Esophagus squamous epithelium (tissue), 5 donors: ENCODE measurements around the gene ANKUB1. TPM values are rescaled to one million over a fixed set of nuclear protein-coding genes. Genes with fewer than 3 reads are reported as not detected.
A peak's percentile ranks its signal among the peaks of the same experiment; 100 is the strongest.

Source experiments
- DNase-seq: peaks from one replicate; lab custom pipeline; 2025; lab: John Stamatoyannopoulos, UW
- H3K27ac ChIP-seq, 4 donors: fragments of 200-600 bp; sonication (generic); one replicate each; pipeline ENCODE4 v1.5.1; 2016 to 2019; ENCODE audit warnings: mild to moderate bottlenecking in 1 of 4
- H3K27me3 ChIP-seq, 4 donors: fragments of 200-600 bp; sonication (generic); 1 replicate in 3 of 4; 2 replicates in 1 of 4; pipeline versions ENCODE4 v1.5.1 to v1.6.0; 2017 to 2021; ENCODE audit warnings: antibody characterized with exemption in 1 of 4
- H3K36me3 ChIP-seq, 3 donors: fragments of 200-600 bp; sonication (generic); one replicate each; pipeline ENCODE4 v1.5.1; 2016 to 2019
- H3K4me1 ChIP-seq, 3 donors: fragments of 200-600 bp; sonication (generic); one replicate each; pipeline ENCODE4 v1.5.1; 2017 to 2019
- H3K4me3 ChIP-seq, 4 donors: fragments of 200-600 bp; sonication (generic); 1 replicate in 3 of 4; 2 replicates in 1 of 4; pipeline ENCODE4 v1.5.1; 2016 to 2019; ENCODE audit warnings: mild to moderate bottlenecking in 2 of 4, moderate library complexity in 1 of 4
- H3K9me3 ChIP-seq, 3 donors: fragments of 200-600 bp; sonication (generic); one replicate each; pipeline ENCODE4 v1.5.1; 2016 to 2019
- CTCF ChIP-seq, 6 experiments: fragments of 450-650 bp in 4 of 6; fragments of 200-600 bp in 2 of 6; sonication (generic) in 2 of 6; IDR thresholded peaks; one replicate each; pipeline ENCODE4 v1.5.1; 2016 to 2019; ENCODE audit warnings: antibody characterized with exemption in 6 of 6, mild to moderate bottlenecking in 4 of 6, moderate library complexity in 4 of 6
- POLR2A ChIP-seq, 4 donors: fragments of 450-650 bp; IDR thresholded peaks; one replicate each; pipeline ENCODE4 v1.6.1; 2017; ENCODE audit warnings: antibody characterized with exemption in 4 of 4, mild to moderate bottlenecking in 4 of 4, moderate library complexity in 3 of 4
- WGBS, 2 donors: methylation state at CpG; one replicate each; pipeline ENCODE4 v1.1.5; 2018; 5-methylcytosine and 5-hydroxymethylcytosine counted together
- intact Hi-C: fragments of 100-400 bp; cut with DNase I; formaldehyde crosslinking; loops from one replicate; pipeline ENCODE4 v1.15.0; 2022
- total RNA-seq, 4 donors: library from RNA; depleted of rRNA; stranded (reverse); fragments of >200 nt; gene quantifications; one replicate each; pipeline ENCODE4 v1.1.0, GENCODE V29; 2016
- donor health status: DM: yes; HTN: yes; CAD: no.

ANKUB1 gene
- total RNA-seq, 4 donors from 2014 or later, result not detected

GRCh38 chr3:149812165-149812605, 19.8 kb upstream of the ANKUB1 start:
- intact Hi-C loops, result no loop called here
- H3K9me3 ChIP-seq, result no peaks in the 10 kb centered on the region
- H3K27me3 ChIP-seq, result no peaks in the 10 kb centered on the region
- H3K4me3 ChIP-seq, result peak overlapping the region; percentile 68 to 94 (median 78)
- H3K27ac ChIP-seq, result peak overlapping the region; percentile 94 to 100 (median 99)
- H3K4me1 ChIP-seq, result peaks cover 17 to 65% (median 26%) of the 10 kb centered on the region in 3 donors
- no peaks in the 10 kb centered on the region for H3K36me3 ChIP-seq
- 15 to 43% methylated on average over 3 to 12 of the region's 13 CpGs for WGBS, 2 donors
- DNase-seq, result no peak
- TF ChIP-seq CTCF (IDR thresholded peaks at IDR 0.05) (no peak), POLR2A (IDR thresholded peaks at IDR 0.05) (no peak)

GRCh38 chr3:149810846-149811245, 18.5 kb upstream of the ANKUB1 start:
- H3K36me3 ChIP-seq, result no peaks in the 10 kb centered on the region
- H3K9me3 ChIP-seq, result no peaks in the 10 kb centered on the region
- no peaks in the 10 kb centered on the region for H3K27me3 ChIP-seq
- peak overlapping the region in 2 of 4 donors; percentile 4 to 31 for H3K27ac ChIP-seq
- no peak for TF ChIP-seq POLR2A (IDR thresholded peaks at IDR 0.05)
- no peak for TF ChIP-seq CTCF (IDR thresholded peaks at IDR 0.05)
- intact Hi-C loops, result no loop called here
- DNase-seq, result no peak
- peaks cover 10 to 52% (median 18%) of the 10 kb centered on the region in 3 donors for H3K4me1 ChIP-seq
- 14 to 77% methylated on average over 2 of the region's 2 CpGs for WGBS, 2 donors
- no peak overlapping the region for H3K4me3 ChIP-seq

- H3K4me3 ChIP-seq, result no peak overlapping the region
- peak overlapping the region in 1 of 4 donors; percentile 30 for H3K27ac ChIP-seq
- no peak for TF ChIP-seq CTCF (IDR thresholded peaks at IDR 0.05)
- TF ChIP-seq POLR2A (IDR thresholded peaks at IDR 0.05), result no peak
- H3K36me3 ChIP-seq, result no peaks in the 10 kb centered on the region
- no peak for DNase-seq
- intact Hi-C loops, result no loop called here
- H3K4me1 ChIP-seq, result peaks cover 9 to 40% (median 10%) of the 10 kb centered on the region in 3 donors
- no peaks in the 10 kb centered on the region for H3K27me3 ChIP-seq
- H3K9me3 ChIP-seq, result no peaks in the 10 kb centered on the region
Measured at GRCh38 chr3:149809699-149810098, 17.3 kb upstream of the ANKUB1 start.

- TF ChIP-seq CTCF (IDR thresholded peaks at IDR 0.05) (peak; percentile 69 to 83 (median 77)), POLR2A (IDR thresholded peaks at IDR 0.05) (no peak)
- intact Hi-C loops, result no loop called here
- H3K4me3 ChIP-seq, result no peak overlapping the region
- H3K27ac ChIP-seq, result no peak overlapping the region
- H3K9me3 ChIP-seq, result no peaks in the 10 kb centered on the region
- H3K36me3 ChIP-seq, result no peaks in the 10 kb centered on the region
- WGBS, 2 donors, result 27 to 28% methylated on average over 4 of the region's 4 CpGs
- H3K4me1 ChIP-seq, result peaks cover 5 to 31% (median 10%) of the 10 kb centered on the region in 3 donors
- DNase-seq, result no peak
- H3K27me3 ChIP-seq, result no peaks in the 10 kb centered on the region
Measured at GRCh38 chr3:149808209-149808829, 16.0 kb upstream of the ANKUB1 start.

- peaks cover 0 to 19% (median 4%) of the 10 kb centered on the region in 3 donors for H3K4me1 ChIP-seq
- WGBS, 2 donors, result 65 to 73% methylated on average over 2 of the region's 2 CpGs
- H3K9me3 ChIP-seq, result no peaks in the 10 kb centered on the region
- TF ChIP-seq CTCF (IDR thresholded peaks at IDR 0.05), result no peak
- TF ChIP-seq POLR2A (IDR thresholded peaks at IDR 0.05), result no peak
- no peaks in the 10 kb centered on the region for H3K36me3 ChIP-seq
- no peak overlapping the region for H3K27ac ChIP-seq
- H3K27me3 ChIP-seq, result no peaks in the 10 kb centered on the region
- H3K4me3 ChIP-seq, result no peak overlapping the region
- intact Hi-C loops, result no loop called here
- no peak for DNase-seq
Measured at GRCh38 chr3:149806171-149806778, 13.9 kb upstream of the ANKUB1 start.
